ENCODE measurements around the gene HOXD3.
A peak's percentile ranks its signal among the peaks of the same experiment; 100 is the strongest.

HOXD3 gene

GRCh38 chr2:176156807-176157498 lies at the start of gene HOXD3:
Gene HOXD3, plus strand, starts transcription at chr2:176157307. Its CDS starts 11,808 bp downstream, at chr2:176169115.
- no peak for DNase-seq

- no peak for DNase-seq
These were observed 49.4 kb upstream of the HOXD3 start for GRCh38 chr2:176107731-176108181.

GRCh38 chr2:176109192-176109901 lies 47.8 kb upstream of the HOXD3 start:
- no peak for DNase-seq

GRCh38 chr2:176109946-176110345 lies 47.2 kb upstream of the HOXD3 start:
- DNase-seq, result no peak

- no peak for DNase-seq
These were observed 46.4 kb upstream of the HOXD3 start for GRCh38 chr2:176110415-176111308.

GRCh38 chr2:176111309-176111663 lies 45.8 kb upstream of the HOXD3 start:
- DNase-seq, result peak; percentile 51

GRCh38 chr2:176111846-176112374 lies 45.2 kb upstream of the HOXD3 start:
- DNase-seq, result no peak

GRCh38 chr2:176112375-176113302 lies 44.5 kb upstream of the HOXD3 start:
- DNase-seq, result no peak

- no peak for DNase-seq
These were observed 42.8 kb upstream of the HOXD3 start for GRCh38 chr2:176114120-176114929.

- DNase-seq, result no peak
These were observed 42.0 kb upstream of the HOXD3 start for GRCh38 chr2:176114930-176115625.

GRCh38 chr2:176115883-176116813 lies 41.0 kb upstream of the HOXD3 start, which contains the start of gene HOXD10:
Gene HOXD10, plus strand, starts transcription at chr2:176116778. Its CDS starts 56 bp downstream, at chr2:176116834.
- no peak for DNase-seq

- no peak for DNase-seq
These were observed 39.8 kb upstream of the HOXD3 start for GRCh38 chr2:176117162-176117822.

- no peak for DNase-seq
These were observed 39.2 kb upstream of the HOXD3 start for GRCh38 chr2:176117823-176118371.

GRCh38 chr2:176118601-176119339 lies 38.3 kb upstream of the HOXD3 start:
- peak; percentile 45 for DNase-seq

- DNase-seq, result no peak
These were observed 36.5 kb upstream of the HOXD3 start for GRCh38 chr2:176120364-176121189.
